Activated naive CD8-positive, alpha-beta T cell treated with anti-CD3 and anti-CD28 coated beads, Interleukin-2, amount 50 U/mL, for 24 hours (primary cell): Measurements from ENCODE around the gene B4GALNT3.
"Not testable (repeated sequence)": the region's sequence is repeated elsewhere in the genome, so short reads cannot be mapped to it uniquely, and the experiment has no call there.

Experiments used
- ATAC-seq: fragments of 150-1000 bp; cut with Tn5 transposase; one replicate; pipeline ENCODE4 v1.10.0; 2021
- DNase-seq: peaks from one replicate; pipeline ENCODE4 v3.0.0; 2021
- H3K27ac Mint-ChIP-seq: one replicate; pipeline ENCODE4 v1.8.0; 2021; ENCODE audit warnings: mild to moderate bottlenecking, mixed read lengths
- H3K27me3 Mint-ChIP-seq: one replicate; pipeline ENCODE4 v1.8.0; 2021; ENCODE audit warnings: mixed read lengths
- H3K36me3 Mint-ChIP-seq: one replicate; pipeline ENCODE4 v1.8.0; 2021; ENCODE audit warnings: low read depth, mixed read lengths
- H3K4me1 Mint-ChIP-seq: one replicate; pipeline ENCODE4 v1.8.0; 2021; ENCODE audit warnings: mixed read lengths
- H3K4me3 Mint-ChIP-seq: one replicate; pipeline ENCODE4 v1.8.0; 2021; ENCODE audit warnings: mild to moderate bottlenecking, moderate library complexity, mixed read lengths
- H3K9me3 Mint-ChIP-seq: one replicate; pipeline ENCODE4 v1.8.0; 2021; ENCODE audit warnings: mixed read lengths

B4GALNT3 gene

GRCh38 chr12:571795-572531 lies 112.2 kb downstream of the B4GALNT3 start:
- Mint-ChIP-seq H3K9me3 (no peaks in the 10 kb centered on the region), H3K4me3 (no peak overlapping the region), H3K27me3 (no peaks in the 10 kb centered on the region), H3K36me3 (no peaks in the 10 kb centered on the region), H3K27ac (peak overlapping the region; percentile 63), H3K4me1 (peaks cover 55% of the 10 kb centered on the region)
- ATAC-seq (peak; percentile 2), DNase-seq (no peak)

GRCh38 chr12:572532-572899 lies 112.8 kb downstream of the B4GALNT3 start:
- H3K27ac Mint-ChIP-seq, result peak overlapping the region; percentile 63
- H3K27me3 Mint-ChIP-seq, result no peaks in the 10 kb centered on the region
- H3K4me1 Mint-ChIP-seq, result peaks cover 56% of the 10 kb centered on the region
- ATAC-seq (peak; percentile 65), DNase-seq (no peak)
- no peaks in the 10 kb centered on the region for H3K36me3 Mint-ChIP-seq
- no peak overlapping the region for H3K4me3 Mint-ChIP-seq
- no peaks in the 10 kb centered on the region for H3K9me3 Mint-ChIP-seq

GRCh38 chr12:573232-573631 lies 113.5 kb downstream of the B4GALNT3 start:
- ATAC-seq, result no peak
- Mint-ChIP-seq H3K27ac (no peak overlapping the region), H3K4me3 (no peak overlapping the region), H3K4me1 (peaks cover 55% of the 10 kb centered on the region), H3K9me3 (no peaks in the 10 kb centered on the region), H3K36me3 (no peaks in the 10 kb centered on the region), H3K27me3 (no peaks in the 10 kb centered on the region)
- DNase-seq, result no peak

GRCh38 chr12:574475-575128 lies 114.9 kb downstream of the B4GALNT3 start:
- ATAC-seq (no peak), DNase-seq (no peak)
- H3K9me3 Mint-ChIP-seq, result no peaks in the 10 kb centered on the region
- no peaks in the 10 kb centered on the region for H3K36me3 Mint-ChIP-seq
- peak overlapping the region; percentile 73 for H3K27ac Mint-ChIP-seq
- no peak overlapping the region for H3K4me3 Mint-ChIP-seq
- H3K4me1 Mint-ChIP-seq, result peaks cover 46% of the 10 kb centered on the region
- no peaks in the 10 kb centered on the region for H3K27me3 Mint-ChIP-seq

GRCh38 chr12:575129-575502 lies 115.4 kb downstream of the B4GALNT3 start:
- H3K4me1 Mint-ChIP-seq, result peaks cover 43% of the 10 kb centered on the region
- ATAC-seq (no peak), DNase-seq (no peak)
- H3K27me3 Mint-ChIP-seq, result no peaks in the 10 kb centered on the region
- H3K9me3 Mint-ChIP-seq, result no peaks in the 10 kb centered on the region
- H3K4me3 Mint-ChIP-seq, result no peak overlapping the region
- no peaks in the 10 kb centered on the region for H3K36me3 Mint-ChIP-seq
- peak overlapping the region; percentile 73 for H3K27ac Mint-ChIP-seq

GRCh38 chr12:575948-576614 lies 116.3 kb downstream of the B4GALNT3 start:
- DNase-seq (peak; percentile 93), ATAC-seq (peak; percentile 79)
- peaks cover 43% of the 10 kb centered on the region for H3K4me1 Mint-ChIP-seq
- H3K27me3 Mint-ChIP-seq, result no peaks in the 10 kb centered on the region
- peak overlapping the region; percentile 73 for H3K27ac Mint-ChIP-seq
- H3K4me3 Mint-ChIP-seq, result no peak overlapping the region
- H3K9me3 Mint-ChIP-seq, result no peaks in the 10 kb centered on the region
- no peaks in the 10 kb centered on the region for H3K36me3 Mint-ChIP-seq

GRCh38 chr12:576615-577110 lies 116.9 kb downstream of the B4GALNT3 start:
- no peaks in the 10 kb centered on the region for H3K9me3 Mint-ChIP-seq
- H3K36me3 Mint-ChIP-seq, result no peaks in the 10 kb centered on the region
- ATAC-seq (no peak), DNase-seq (no peak)
- H3K4me3 Mint-ChIP-seq, result no peak overlapping the region
- no peaks in the 10 kb centered on the region for H3K27me3 Mint-ChIP-seq
- H3K4me1 Mint-ChIP-seq, result peaks cover 40% of the 10 kb centered on the region
- H3K27ac Mint-ChIP-seq, result peak overlapping the region; percentile 73

- not testable (repeated sequence) for DNase-seq, H3K27ac Mint-ChIP-seq, H3K27me3 Mint-ChIP-seq, H3K36me3 Mint-ChIP-seq, H3K9me3 Mint-ChIP-seq, H3K4me3 Mint-ChIP-seq, ATAC-seq
- H3K4me1 Mint-ChIP-seq, result peaks cover 27% of the 10 kb centered on the region
Measured at GRCh38 chr12:577994-578747, 118.4 kb downstream of the B4GALNT3 start.

GRCh38 chr12:578748-579419 lies 119.1 kb downstream of the B4GALNT3 start:
- H3K27ac Mint-ChIP-seq, result no peak overlapping the region
- H3K4me1 Mint-ChIP-seq, result peaks cover 24% of the 10 kb centered on the region
- DNase-seq (no peak), ATAC-seq (no peak)
- no peaks in the 10 kb centered on the region for H3K9me3 Mint-ChIP-seq
- no peaks in the 10 kb centered on the region for H3K27me3 Mint-ChIP-seq
- H3K36me3 Mint-ChIP-seq, result no peaks in the 10 kb centered on the region
- H3K4me3 Mint-ChIP-seq, result no peak overlapping the region

GRCh38 chr12:579420-580110 lies 119.8 kb downstream of the B4GALNT3 start:
- ATAC-seq, result no peak
- H3K36me3 Mint-ChIP-seq, result no peaks in the 10 kb centered on the region
- no peak for DNase-seq
- no peak overlapping the region for H3K4me3 Mint-ChIP-seq
- H3K27me3 Mint-ChIP-seq, result no peaks in the 10 kb centered on the region
- H3K9me3 Mint-ChIP-seq, result no peaks in the 10 kb centered on the region
- H3K27ac Mint-ChIP-seq, result no peak overlapping the region
- H3K4me1 Mint-ChIP-seq, result peaks cover 21% of the 10 kb centered on the region

GRCh38 chr12:580813-581212 lies 121.1 kb downstream of the B4GALNT3 start:
- Mint-ChIP-seq H3K27ac (no peak overlapping the region), H3K4me1 (peaks cover 9% of the 10 kb centered on the region), H3K4me3 (no peak overlapping the region), H3K27me3 (no peaks in the 10 kb centered on the region), H3K9me3 (no peaks in the 10 kb centered on the region), H3K36me3 (no peaks in the 10 kb centered on the region)
- no peak for DNase-seq
- no peak for ATAC-seq

- H3K27me3 Mint-ChIP-seq, result no peaks in the 10 kb centered on the region
- H3K4me3 Mint-ChIP-seq, result no peak overlapping the region
- no peak overlapping the region for H3K27ac Mint-ChIP-seq
- H3K36me3 Mint-ChIP-seq, result no peaks in the 10 kb centered on the region
- H3K9me3 Mint-ChIP-seq, result no peaks in the 10 kb centered on the region
- DNase-seq (no peak), ATAC-seq (no peak)
- H3K4me1 Mint-ChIP-seq, result peaks cover 5% of the 10 kb centered on the region
Measured at GRCh38 chr12:581321-581720, 121.6 kb downstream of the B4GALNT3 start.

- Mint-ChIP-seq H3K27me3 (no peaks in the 10 kb centered on the region), H3K9me3 (no peaks in the 10 kb centered on the region), H3K4me3 (no peak overlapping the region), H3K27ac (no peak overlapping the region), H3K4me1 (peaks cover 3% of the 10 kb centered on the region), H3K36me3 (no peaks in the 10 kb centered on the region)
- ATAC-seq (no peak), DNase-seq (no peak)
Measured at GRCh38 chr12:581746-582145, 122.0 kb downstream of the B4GALNT3 start.
